ENCODE results near the gene GRPR. TPM values are rescaled to one million over a fixed set of nuclear protein-coding genes. Genes with fewer than 3 reads are reported as not detected.
A peak's percentile ranks its signal among the peaks of the same experiment; 100 is the strongest.

The GRPR gene
- total and polyA plus RNA-seq, 2 donors (not counting 1 experiment from before 2014, with no cell fraction given): 0.33 to 4.1 TPM

- TF ChIP-seq CTCF (conservative IDR thresholded peaks at IDR 0.05 in 1 of 2, IDR thresholded peaks at IDR 0.05 in 1 of 2; ENCODE audit: low read depth in 1 of 2, low read length in 2 of 2) (no peak), EZH2 (IDR thresholded peaks at IDR 0.05; ENCODE audit: low read length, missing control alignments) (no peak)
- no peak overlapping the region for H3K4me3 ChIP-seq (replicated peaks in 1 of 4; ENCODE audit: control extremely low read depth in 1 of 4, insufficient read depth in 1 of 4, low read depth in 3 of 4, low read length in 4 of 4)
- H2AFZ ChIP-seq (ENCODE audit: low read length): no peak overlapping the region
- H3K36me3 ChIP-seq (ENCODE audit: control insufficient read depth, insufficient read depth, low read length): no peaks in the 10 kb centered on the region
- no peaks in the 10 kb centered on the region for H4K20me1 ChIP-seq (ENCODE audit: control insufficient read depth, extremely low read depth, insufficient read depth, low read length)
- DNase-seq (ENCODE audit: low read depth in 2 of 2): peak; percentile 58 to 90
- H3K79me2 ChIP-seq (ENCODE audit: control insufficient read depth, insufficient read depth, low read length): no peaks in the 10 kb centered on the region
- no peak overlapping the region for H3K4me2 ChIP-seq (ENCODE audit: extremely low read depth, insufficient read depth, low read length)
- peak overlapping the region; percentile 61 for H3K27ac ChIP-seq (ENCODE audit: insufficient read depth, low read length)
- no peaks in the 10 kb centered on the region for H3K9me3 ChIP-seq (ENCODE audit: control insufficient read depth, insufficient read depth, low read depth, low read length)
- H3K9ac ChIP-seq (ENCODE audit: insufficient read depth, low read length): no peak overlapping the region
- H3K4me1 ChIP-seq (ENCODE audit: control insufficient read depth, extremely low read depth, insufficient read depth, low read length): peaks cover 5% of the 10 kb centered on the region
- H3K27me3 ChIP-seq (ENCODE audit: control insufficient read depth, insufficient read depth, low read length): no peaks in the 10 kb centered on the region
Observed at GRCh38 chrX:16185725-16186136, 62.4 kb downstream of the GRPR start.

- Histone ChIP-seq H3K4me2 (ENCODE audit: extremely low read depth, insufficient read depth, low read length) (no peak overlapping the region), H3K27me3 (ENCODE audit: control insufficient read depth, insufficient read depth, low read length) (no peaks in the 10 kb centered on the region), H3K4me1 (ENCODE audit: control insufficient read depth, extremely low read depth, insufficient read depth, low read length) (peaks cover 5% of the 10 kb centered on the region), H3K36me3 (ENCODE audit: control insufficient read depth, insufficient read depth, low read length) (no peaks in the 10 kb centered on the region), H3K9ac (ENCODE audit: insufficient read depth, low read length) (no peak overlapping the region), H2AFZ (ENCODE audit: low read length) (no peak overlapping the region), H3K9me3 (ENCODE audit: control insufficient read depth, insufficient read depth, low read depth, low read length) (no peaks in the 10 kb centered on the region), H3K27ac (ENCODE audit: insufficient read depth, low read length) (no peak overlapping the region), H3K4me3 (replicated peaks in 1 of 4; ENCODE audit: control extremely low read depth in 1 of 4, insufficient read depth in 1 of 4, low read depth in 3 of 4, low read length in 4 of 4) (no peak overlapping the region), H3K79me2 (ENCODE audit: control insufficient read depth, insufficient read depth, low read length) (no peaks in the 10 kb centered on the region), H4K20me1 (ENCODE audit: control insufficient read depth, extremely low read depth, insufficient read depth, low read length) (no peaks in the 10 kb centered on the region)
- DNase-seq (ENCODE audit: low read depth in 2 of 2): no peak
- TF ChIP-seq CTCF (conservative IDR thresholded peaks at IDR 0.05 in 1 of 2, IDR thresholded peaks at IDR 0.05 in 1 of 2; ENCODE audit: low read depth in 1 of 2, low read length in 2 of 2) (no peak), EZH2 (IDR thresholded peaks at IDR 0.05; ENCODE audit: low read length, missing control alignments) (no peak)
Observed at GRCh38 chrX:16186380-16187007, 63.1 kb downstream of the GRPR start.

GRCh38 chrX:16187024-16187760 lies 63.8 kb downstream of the GRPR start:
- no peaks in the 10 kb centered on the region for H4K20me1 ChIP-seq (ENCODE audit: control insufficient read depth, extremely low read depth, insufficient read depth, low read length)
- no peak overlapping the region for H2AFZ ChIP-seq (ENCODE audit: low read length)
- peaks cover 5% of the 10 kb centered on the region for H3K4me1 ChIP-seq (ENCODE audit: control insufficient read depth, extremely low read depth, insufficient read depth, low read length)
- no peaks in the 10 kb centered on the region for H3K36me3 ChIP-seq (ENCODE audit: control insufficient read depth, insufficient read depth, low read length)
- no peaks in the 10 kb centered on the region for H3K9me3 ChIP-seq (ENCODE audit: control insufficient read depth, insufficient read depth, low read depth, low read length)
- no peak overlapping the region for H3K4me2 ChIP-seq (ENCODE audit: extremely low read depth, insufficient read depth, low read length)
- no peaks in the 10 kb centered on the region for H3K27me3 ChIP-seq (ENCODE audit: control insufficient read depth, insufficient read depth, low read length)
- no peaks in the 10 kb centered on the region for H3K79me2 ChIP-seq (ENCODE audit: control insufficient read depth, insufficient read depth, low read length)
- H3K9ac ChIP-seq (ENCODE audit: insufficient read depth, low read length): no peak overlapping the region
- H3K27ac ChIP-seq (ENCODE audit: insufficient read depth, low read length): no peak overlapping the region
- DNase-seq (ENCODE audit: low read depth in 2 of 2): no peak
- H3K4me3 ChIP-seq (replicated peaks in 1 of 4; ENCODE audit: control extremely low read depth in 1 of 4, insufficient read depth in 1 of 4, low read depth in 3 of 4, low read length in 4 of 4): no peak overlapping the region
- TF ChIP-seq EZH2 (IDR thresholded peaks at IDR 0.05; ENCODE audit: low read length, missing control alignments): no peak
- TF ChIP-seq CTCF (conservative IDR thresholded peaks at IDR 0.05 in 1 of 2, IDR thresholded peaks at IDR 0.05 in 1 of 2; ENCODE audit: low read depth in 1 of 2, low read length in 2 of 2): no peak
